ENCODE results near the gene AGAP6. TPM values are rescaled to one million over a fixed set of nuclear protein-coding genes. Genes with fewer than 3 reads are reported as not detected.
"Not testable (repeated sequence)": the region's sequence is repeated elsewhere in the genome, so short reads cannot be mapped to it uniquely, and the experiment has no call there.

Gene AGAP6
- polyA plus RNA-seq, 1 donor from 2014 or later = 23.3 TPM

DNA sequence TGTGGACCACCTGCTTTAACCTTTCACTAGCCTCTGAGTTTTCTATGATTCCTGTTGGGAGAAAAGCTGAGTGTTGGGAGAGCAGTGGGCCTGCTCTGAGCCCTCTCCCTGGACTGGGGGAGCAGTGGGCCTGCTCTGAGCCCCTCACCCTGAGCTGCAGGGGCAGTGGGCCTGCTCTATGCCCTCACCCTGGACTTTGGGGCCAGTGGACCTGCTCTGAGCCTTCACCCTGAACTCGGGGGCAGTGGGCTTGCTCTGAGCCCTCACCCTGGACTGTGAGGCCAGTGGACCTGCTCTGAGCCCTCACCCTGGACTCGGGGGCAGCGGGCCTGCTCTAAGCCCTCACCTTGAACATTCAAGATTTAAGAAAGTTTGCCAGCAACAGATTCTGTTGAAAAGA is 33.4 kb downstream of the AGAP6 start:
- no peak for TF ChIP-seq EZH2 (IDR thresholded peaks at IDR 0.05; ENCODE audit: borderline replicate concordance, insufficient read depth, low read length, poor library complexity, severe bottlenecking)
- no peak for TF ChIP-seq EP300 (conservative IDR thresholded peaks at IDR 0.05; ENCODE audit: poor library complexity, severe bottlenecking)
- TF ChIP-seq TAF1 (IDR thresholded peaks at IDR 0.05; ENCODE audit: low read depth) = no peak
- no peak for TF ChIP-seq RAD21 (conservative IDR thresholded peaks at IDR 0.05)
- TF ChIP-seq, protein P1, sequence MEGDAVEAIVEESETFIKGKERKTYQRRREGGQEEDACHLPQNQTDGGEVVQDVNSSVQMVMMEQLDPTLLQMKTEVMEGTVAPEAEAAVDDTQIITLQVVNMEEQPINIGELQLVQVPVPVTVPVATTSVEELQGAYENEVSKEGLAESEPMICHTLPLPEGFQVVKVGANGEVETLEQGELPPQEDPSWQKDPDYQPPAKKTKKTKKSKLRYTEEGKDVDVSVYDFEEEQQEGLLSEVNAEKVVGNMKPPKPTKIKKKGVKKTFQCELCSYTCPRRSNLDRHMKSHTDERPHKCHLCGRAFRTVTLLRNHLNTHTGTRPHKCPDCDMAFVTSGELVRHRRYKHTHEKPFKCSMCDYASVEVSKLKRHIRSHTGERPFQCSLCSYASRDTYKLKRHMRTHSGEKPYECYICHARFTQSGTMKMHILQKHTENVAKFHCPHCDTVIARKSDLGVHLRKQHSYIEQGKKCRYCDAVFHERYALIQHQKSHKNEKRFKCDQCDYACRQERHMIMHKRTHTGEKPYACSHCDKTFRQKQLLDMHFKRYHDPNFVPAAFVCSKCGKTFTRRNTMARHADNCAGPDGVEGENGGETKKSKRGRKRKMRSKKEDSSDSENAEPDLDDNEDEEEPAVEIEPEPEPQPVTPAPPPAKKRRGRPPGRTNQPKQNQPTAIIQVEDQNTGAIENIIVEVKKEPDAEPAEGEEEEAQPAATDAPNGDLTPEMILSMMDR (IDR thresholded peaks at IDR 0.05; ENCODE audit: poor library complexity, severe bottlenecking) = no peak
- no peak for TF ChIP-seq MXI1 (conservative IDR thresholded peaks at IDR 0.05; ENCODE audit: poor library complexity, severe bottlenecking)
- TF ChIP-seq SMC3 (conservative IDR thresholded peaks at IDR 0.05; ENCODE audit: poor library complexity) = no peak
- TF ChIP-seq POLR2AphosphoS5 (IDR thresholded peaks at IDR 0.05) = no peak
- TF ChIP-seq, protein P2, sequence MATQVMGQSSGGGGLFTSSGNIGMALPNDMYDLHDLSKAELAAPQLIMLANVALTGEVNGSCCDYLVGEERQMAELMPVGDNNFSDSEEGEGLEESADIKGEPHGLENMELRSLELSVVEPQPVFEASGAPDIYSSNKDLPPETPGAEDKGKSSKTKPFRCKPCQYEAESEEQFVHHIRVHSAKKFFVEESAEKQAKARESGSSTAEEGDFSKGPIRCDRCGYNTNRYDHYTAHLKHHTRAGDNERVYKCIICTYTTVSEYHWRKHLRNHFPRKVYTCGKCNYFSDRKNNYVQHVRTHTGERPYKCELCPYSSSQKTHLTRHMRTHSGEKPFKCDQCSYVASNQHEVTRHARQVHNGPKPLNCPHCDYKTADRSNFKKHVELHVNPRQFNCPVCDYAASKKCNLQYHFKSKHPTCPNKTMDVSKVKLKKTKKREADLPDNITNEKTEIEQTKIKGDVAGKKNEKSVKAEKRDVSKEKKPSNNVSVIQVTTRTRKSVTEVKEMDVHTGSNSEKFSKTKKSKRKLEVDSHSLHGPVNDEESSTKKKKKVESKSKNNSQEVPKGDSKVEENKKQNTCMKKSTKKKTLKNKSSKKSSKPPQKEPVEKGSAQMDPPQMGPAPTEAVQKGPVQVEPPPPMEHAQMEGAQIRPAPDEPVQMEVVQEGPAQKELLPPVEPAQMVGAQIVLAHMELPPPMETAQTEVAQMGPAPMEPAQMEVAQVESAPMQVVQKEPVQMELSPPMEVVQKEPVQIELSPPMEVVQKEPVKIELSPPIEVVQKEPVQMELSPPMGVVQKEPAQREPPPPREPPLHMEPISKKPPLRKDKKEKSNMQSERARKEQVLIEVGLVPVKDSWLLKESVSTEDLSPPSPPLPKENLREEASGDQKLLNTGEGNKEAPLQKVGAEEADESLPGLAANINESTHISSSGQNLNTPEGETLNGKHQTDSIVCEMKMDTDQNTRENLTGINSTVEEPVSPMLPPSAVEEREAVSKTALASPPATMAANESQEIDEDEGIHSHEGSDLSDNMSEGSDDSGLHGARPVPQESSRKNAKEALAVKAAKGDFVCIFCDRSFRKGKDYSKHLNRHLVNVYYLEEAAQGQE (IDR thresholded peaks at IDR 0.05; ENCODE audit: borderline replicate concordance) = no peak
- Histone ChIP-seq H3F3A (ENCODE audit: insufficient read depth, low read length, poor library complexity, severe bottlenecking) (no peaks in the 10 kb centered on the region), H3K4me2 (ENCODE audit: low read length) (no peak overlapping the region), H3K9ac (ENCODE audit: low read length) (no peak overlapping the region), H4K20me1 (ENCODE audit: insufficient read depth) (no peaks in the 10 kb centered on the region), H3K9me3 (ENCODE audit: low read length) (no peaks in the 10 kb centered on the region), H2AFZ (ENCODE audit: low read depth, low read length) (no peak overlapping the region), H3K79me2 (replicated peaks; ENCODE audit: insufficient read depth, low read length) (no peaks in the 10 kb centered on the region), H3K4me3 (ENCODE audit: low read length) (no peak overlapping the region), H3K27ac (ENCODE audit: low read length) (no peak overlapping the region), H3K9me2 (ENCODE audit: insufficient read depth, low read length) (no peaks in the 10 kb centered on the region), H3K27me3 (ENCODE audit: insufficient read depth, low read depth, low read length) (no peaks in the 10 kb centered on the region), H3K36me3 (ENCODE audit: insufficient read depth, low read length) (no peaks in the 10 kb centered on the region)

GRCh38 chr10:50024716-50025383 is 36.6 kb downstream of the AGAP6 start:
- H3K27ac ChIP-seq (ENCODE audit: low read length); H3F3A ChIP-seq (ENCODE audit: insufficient read depth, low read length, poor library complexity, severe bottlenecking): not testable (repeated sequence)

More at GRCh38 chr10:50024716-50025383, 36.6 kb downstream of the AGAP6 start:
- H3K4me2 ChIP-seq (ENCODE audit: low read length); H4K20me1 ChIP-seq (ENCODE audit: insufficient read depth); H3K27me3 ChIP-seq (ENCODE audit: insufficient read depth, low read depth, low read length); H3K36me3 ChIP-seq (ENCODE audit: insufficient read depth, low read length); H3K9ac ChIP-seq (ENCODE audit: low read length); H3K79me2 ChIP-seq (replicated peaks; ENCODE audit: insufficient read depth, low read length); H3K4me3 ChIP-seq (ENCODE audit: low read length); H3K9me2 ChIP-seq (ENCODE audit: insufficient read depth, low read length); H3K9me3 ChIP-seq (ENCODE audit: low read length); H2AFZ ChIP-seq (ENCODE audit: low read depth, low read length): not testable (repeated sequence)

Measured in neural cell (in vitro differentiated cells).